ENCODE measurements around the gene B4GALT1.

Gene B4GALT1

DNA sequence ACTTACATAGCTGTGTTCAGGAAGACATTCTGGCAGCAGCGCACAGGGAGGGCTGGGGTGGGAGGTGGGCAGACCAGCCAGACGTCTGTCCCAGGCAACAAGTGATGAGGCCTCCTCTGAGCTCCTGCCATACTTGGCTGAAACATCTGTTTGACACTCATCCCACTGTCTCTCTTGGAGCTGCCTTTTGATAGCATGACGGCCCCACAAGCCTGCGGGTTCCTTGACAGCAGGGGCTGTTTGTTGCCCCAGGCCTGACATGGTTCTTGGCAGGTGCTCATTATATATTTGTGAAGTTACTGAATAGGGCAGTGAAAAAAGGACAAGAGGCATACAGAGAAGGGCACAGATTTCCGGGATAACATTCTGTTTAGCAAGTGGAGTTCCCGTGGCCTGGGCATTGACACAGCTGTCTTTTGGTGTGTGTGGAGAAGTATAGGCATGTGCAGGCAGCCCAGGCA, 22.2 kb upstream of the B4GALT1 start:
- no peak for DNase-seq
- H3K27me3 ChIP-seq (replicated peaks; ENCODE audit: insufficient read depth, low read length): no peaks in the 10 kb centered on the region
- H3K4me1 ChIP-seq (ENCODE audit: low read length): 0 out of 2 replicates have a peak, but pooled peaks cover 5% of the 10 kb centered on the region
- no peaks in the 10 kb centered on the region for H3K79me2 ChIP-seq (ENCODE audit: low read length)
- no peaks in the 10 kb centered on the region for H4K20me1 ChIP-seq (ENCODE audit: insufficient read depth, low read length)
- TF ChIP-seq, protein P1, sequence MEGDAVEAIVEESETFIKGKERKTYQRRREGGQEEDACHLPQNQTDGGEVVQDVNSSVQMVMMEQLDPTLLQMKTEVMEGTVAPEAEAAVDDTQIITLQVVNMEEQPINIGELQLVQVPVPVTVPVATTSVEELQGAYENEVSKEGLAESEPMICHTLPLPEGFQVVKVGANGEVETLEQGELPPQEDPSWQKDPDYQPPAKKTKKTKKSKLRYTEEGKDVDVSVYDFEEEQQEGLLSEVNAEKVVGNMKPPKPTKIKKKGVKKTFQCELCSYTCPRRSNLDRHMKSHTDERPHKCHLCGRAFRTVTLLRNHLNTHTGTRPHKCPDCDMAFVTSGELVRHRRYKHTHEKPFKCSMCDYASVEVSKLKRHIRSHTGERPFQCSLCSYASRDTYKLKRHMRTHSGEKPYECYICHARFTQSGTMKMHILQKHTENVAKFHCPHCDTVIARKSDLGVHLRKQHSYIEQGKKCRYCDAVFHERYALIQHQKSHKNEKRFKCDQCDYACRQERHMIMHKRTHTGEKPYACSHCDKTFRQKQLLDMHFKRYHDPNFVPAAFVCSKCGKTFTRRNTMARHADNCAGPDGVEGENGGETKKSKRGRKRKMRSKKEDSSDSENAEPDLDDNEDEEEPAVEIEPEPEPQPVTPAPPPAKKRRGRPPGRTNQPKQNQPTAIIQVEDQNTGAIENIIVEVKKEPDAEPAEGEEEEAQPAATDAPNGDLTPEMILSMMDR (IDR thresholded peaks at IDR 0.05; ENCODE audit: low read length): no peak
- TF ChIP-seq EZH2 (optimal IDR thresholded peaks at IDR 0.05; ENCODE audit: low read depth, low read length) (no peak), EZH2phosphoT487 (IDR thresholded peaks at IDR 0.05; ENCODE audit: low read length) (no peak)
- no peak overlapping the region for H2AFZ ChIP-seq (ENCODE audit: low read length)
- H3K4me3 ChIP-seq (ENCODE audit: low read length): no peak overlapping the region
- no peak overlapping the region for H3K4me2 ChIP-seq (ENCODE audit: low read depth, low read length)
- H3K9ac ChIP-seq (ENCODE audit: low read length): no peak overlapping the region
- H3K9me2 ChIP-seq (replicated peaks; ENCODE audit: insufficient read depth, low read length): no peaks in the 10 kb centered on the region
- H3F3A ChIP-seq (ENCODE audit: insufficient read depth, low read length): no peaks in the 10 kb centered on the region
- H3K27ac ChIP-seq (ENCODE audit: low read length): no peak overlapping the region
- H3K9me3 ChIP-seq (replicated peaks; ENCODE audit: insufficient read depth, low read length): no peaks in the 10 kb centered on the region
- no peaks in the 10 kb centered on the region for H3K36me3 ChIP-seq (replicated peaks; ENCODE audit: insufficient read depth, low read length)

DNA sequence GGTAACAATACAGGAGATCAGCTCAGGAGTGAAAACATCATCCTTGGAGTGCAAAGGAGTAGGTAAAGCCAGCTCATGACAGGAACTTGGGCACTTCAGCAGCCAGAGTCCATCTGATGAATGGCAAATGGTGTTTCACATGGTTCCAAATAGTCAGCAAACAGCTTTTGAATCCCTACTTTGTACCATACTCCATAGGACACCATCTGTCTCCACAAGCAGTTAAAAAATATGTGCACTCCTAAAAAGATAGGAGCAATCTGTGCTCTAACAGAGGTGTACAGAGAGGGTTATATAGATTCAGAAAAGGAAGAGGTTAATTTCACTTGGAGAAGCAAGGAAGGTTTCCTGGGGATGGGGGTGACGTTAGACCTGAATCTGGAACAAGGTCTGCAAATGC, 21.6 kb upstream of the B4GALT1 start:
- TF ChIP-seq, protein P1 (IDR thresholded peaks at IDR 0.05; ENCODE audit: low read length): no peak
- TF ChIP-seq EZH2 (optimal IDR thresholded peaks at IDR 0.05; ENCODE audit: low read depth, low read length): no peak
- TF ChIP-seq EZH2phosphoT487 (IDR thresholded peaks at IDR 0.05; ENCODE audit: low read length): no peak
- H3F3A ChIP-seq (ENCODE audit: insufficient read depth, low read length): no peaks in the 10 kb centered on the region
- H3K79me2 ChIP-seq (ENCODE audit: low read length): no peaks in the 10 kb centered on the region
- no peaks in the 10 kb centered on the region for H3K36me3 ChIP-seq (replicated peaks; ENCODE audit: insufficient read depth, low read length)
- H3K9ac ChIP-seq (ENCODE audit: low read length): no peak overlapping the region
- no peak for DNase-seq
- H3K4me3 ChIP-seq (ENCODE audit: low read length): no peak overlapping the region
- no peaks in the 10 kb centered on the region for H3K27me3 ChIP-seq (replicated peaks; ENCODE audit: insufficient read depth, low read length)
- no peaks in the 10 kb centered on the region for H3K9me3 ChIP-seq (replicated peaks; ENCODE audit: insufficient read depth, low read length)
- H3K4me2 ChIP-seq (ENCODE audit: low read depth, low read length): no peak overlapping the region
- H2AFZ ChIP-seq (ENCODE audit: low read length): no peak overlapping the region
- H3K27ac ChIP-seq (ENCODE audit: low read length): no peak overlapping the region
- no peaks in the 10 kb centered on the region for H4K20me1 ChIP-seq (ENCODE audit: insufficient read depth, low read length)
- no peaks in the 10 kb centered on the region for H3K9me2 ChIP-seq (replicated peaks; ENCODE audit: insufficient read depth, low read length)
- 0 out of 2 replicates have a peak, but pooled peaks cover 5% of the 10 kb centered on the region for H3K4me1 ChIP-seq (ENCODE audit: low read length)

DNA sequence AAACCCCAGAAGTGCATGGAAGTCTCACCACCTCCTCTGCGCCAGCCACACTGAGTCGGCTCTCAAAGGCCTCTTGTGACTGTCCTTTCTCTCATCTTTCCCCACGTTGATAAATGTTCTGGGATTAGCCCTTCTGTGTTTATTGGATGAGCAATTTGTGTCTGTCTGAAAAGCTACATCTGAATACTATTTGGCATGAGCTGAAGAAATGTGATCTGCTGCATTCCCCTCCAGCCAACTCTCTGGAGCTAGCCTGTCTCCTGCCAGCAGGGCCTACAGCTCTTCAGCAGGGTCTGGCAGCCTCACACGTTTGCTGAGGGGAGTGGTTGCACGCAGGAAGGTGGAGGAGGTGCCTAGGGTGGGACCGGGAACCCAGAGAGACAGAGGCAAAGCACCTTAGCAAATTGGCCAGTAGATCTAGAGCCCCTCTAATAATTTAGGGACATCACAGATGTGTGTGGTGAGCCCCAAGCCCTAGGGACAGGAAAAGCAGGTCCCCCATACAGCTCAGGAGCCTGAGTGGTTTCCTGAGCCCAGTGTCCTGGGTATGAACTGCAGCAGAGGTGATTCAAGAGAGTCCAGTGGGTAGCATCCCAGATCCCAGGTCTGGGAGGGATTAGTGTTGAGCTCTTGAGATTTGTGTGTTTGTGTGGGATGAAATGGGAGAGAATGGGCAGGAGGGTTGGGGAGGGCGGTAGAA, 20.5 kb upstream of the B4GALT1 start:
- no peak overlapping the region for H3K27ac ChIP-seq (ENCODE audit: low read length)
- no peak overlapping the region for H2AFZ ChIP-seq (ENCODE audit: low read length)
- DNase-seq: no peak

More for the DNA sequence above, 20.5 kb upstream of the B4GALT1 start:
- TF ChIP-seq EZH2phosphoT487 (IDR thresholded peaks at IDR 0.05; ENCODE audit: low read length) (no peak), EZH2 (optimal IDR thresholded peaks at IDR 0.05; ENCODE audit: low read depth, low read length) (no peak)
- TF ChIP-seq, protein P1 (IDR thresholded peaks at IDR 0.05; ENCODE audit: low read length): no peak
- no peak overlapping the region for H3K4me3 ChIP-seq (ENCODE audit: low read length)
- H3K9me3 ChIP-seq (replicated peaks; ENCODE audit: insufficient read depth, low read length): no peaks in the 10 kb centered on the region
- no peak overlapping the region for H3K4me2 ChIP-seq (ENCODE audit: low read depth, low read length)
- no peaks in the 10 kb centered on the region for H3K36me3 ChIP-seq (replicated peaks; ENCODE audit: insufficient read depth, low read length)
- H3K79me2 ChIP-seq (ENCODE audit: low read length): no peaks in the 10 kb centered on the region
- H3K27me3 ChIP-seq (replicated peaks; ENCODE audit: insufficient read depth, low read length): no peaks in the 10 kb centered on the region
- H3K4me1 ChIP-seq (ENCODE audit: low read length): 0 out of 2 replicates have a peak, but pooled peaks cover 5% of the 10 kb centered on the region
- H3F3A ChIP-seq (ENCODE audit: insufficient read depth, low read length): no peaks in the 10 kb centered on the region
- H4K20me1 ChIP-seq (ENCODE audit: insufficient read depth, low read length): no peaks in the 10 kb centered on the region
- no peaks in the 10 kb centered on the region for H3K9me2 ChIP-seq (replicated peaks; ENCODE audit: insufficient read depth, low read length)
- H3K9ac ChIP-seq (ENCODE audit: low read length): no peak overlapping the region
